ENCODE data around the gene S100B.

DNA sequence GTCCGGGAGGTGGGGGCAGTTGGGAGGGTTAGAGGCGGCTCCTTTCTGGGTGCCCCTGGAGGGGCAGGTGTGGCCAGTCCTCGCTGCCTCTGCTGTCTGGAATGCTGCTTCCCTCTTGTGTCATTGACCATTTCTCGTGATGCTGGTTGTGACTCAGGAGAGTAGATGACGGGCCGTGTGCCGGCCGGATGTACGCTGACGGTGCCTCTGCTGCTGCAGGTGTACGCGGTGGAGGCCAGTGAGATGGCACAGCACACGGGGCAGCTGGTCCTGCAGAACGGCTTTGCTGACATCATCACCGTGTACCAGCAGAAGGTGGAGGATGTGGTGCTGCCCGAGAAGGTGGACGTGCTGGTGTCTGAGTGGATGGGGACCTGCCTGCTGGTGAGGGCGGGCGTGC is 44.5 kb upstream of the S100B start:
- TF ChIP-seq, protein P1, sequence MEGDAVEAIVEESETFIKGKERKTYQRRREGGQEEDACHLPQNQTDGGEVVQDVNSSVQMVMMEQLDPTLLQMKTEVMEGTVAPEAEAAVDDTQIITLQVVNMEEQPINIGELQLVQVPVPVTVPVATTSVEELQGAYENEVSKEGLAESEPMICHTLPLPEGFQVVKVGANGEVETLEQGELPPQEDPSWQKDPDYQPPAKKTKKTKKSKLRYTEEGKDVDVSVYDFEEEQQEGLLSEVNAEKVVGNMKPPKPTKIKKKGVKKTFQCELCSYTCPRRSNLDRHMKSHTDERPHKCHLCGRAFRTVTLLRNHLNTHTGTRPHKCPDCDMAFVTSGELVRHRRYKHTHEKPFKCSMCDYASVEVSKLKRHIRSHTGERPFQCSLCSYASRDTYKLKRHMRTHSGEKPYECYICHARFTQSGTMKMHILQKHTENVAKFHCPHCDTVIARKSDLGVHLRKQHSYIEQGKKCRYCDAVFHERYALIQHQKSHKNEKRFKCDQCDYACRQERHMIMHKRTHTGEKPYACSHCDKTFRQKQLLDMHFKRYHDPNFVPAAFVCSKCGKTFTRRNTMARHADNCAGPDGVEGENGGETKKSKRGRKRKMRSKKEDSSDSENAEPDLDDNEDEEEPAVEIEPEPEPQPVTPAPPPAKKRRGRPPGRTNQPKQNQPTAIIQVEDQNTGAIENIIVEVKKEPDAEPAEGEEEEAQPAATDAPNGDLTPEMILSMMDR (IDR thresholded peaks at IDR 0.05 in 4 of 5, conservative IDR thresholded peaks at IDR 0.05 in 1 of 5): no peak
- TF ChIP-seq POLR2A (IDR thresholded peaks at IDR 0.05): no peak

Data from gastrocnemius medialis (tissue), 4 donors.